Measurements from ENCODE around the gene RIIAD1. TPM values are rescaled to one million over a fixed set of nuclear protein-coding genes. Genes with fewer than 3 reads are reported as not detected.

The RIIAD1 gene
- total RNA-seq, 1 experiment from 2014 or later, result not detected

GRCh38 chr1:151741516-151741915 is 20.2 kb downstream of the RIIAD1 start:
- Histone ChIP-seq H3K9me2 (ENCODE audit: insufficient read depth) (no peaks in the 10 kb centered on the region), H3K27me3 (ENCODE audit: insufficient read depth, low read depth) (no peaks in the 10 kb centered on the region), H3K9me3 (ENCODE audit: insufficient read depth, low read depth) (peaks cover 5% of the 10 kb centered on the region; the same call in 1 of the 2 replicates), H3K36me3 (ENCODE audit: low read depth) (no peaks in the 10 kb centered on the region), H2AFZ (no peak overlapping the region), H3F3A (ENCODE audit: insufficient read depth, low read depth) (no peaks in the 10 kb centered on the region; the same call in 1 of the 2 replicates), H3K79me2 (ENCODE audit: low read depth) (no peaks in the 10 kb centered on the region), H3K4me3 (no peak overlapping the region), H4K20me1 (ENCODE audit: insufficient read depth) (no peaks in the 10 kb centered on the region), H3K4me2 (no peak overlapping the region), H3K4me1 (replicated peaks; ENCODE audit: insufficient read depth) (peaks cover 12% of the 10 kb centered on the region), H3K27ac (no peak overlapping the region)
- intact Hi-C loops (cut with micrococcal nuclease; ENCODE audit: unreplicated experiment), result no loop called here
- DNase-seq, result no peak
- ChIA-PET CTCF (no interaction called here), POLR2A (ENCODE audit: unreplicated experiment) (no interaction called here)
- TF ChIP-seq EZH2 (IDR thresholded peaks at IDR 0.05; ENCODE audit: low read depth), result no peak
- TF ChIP-seq, protein P1, sequence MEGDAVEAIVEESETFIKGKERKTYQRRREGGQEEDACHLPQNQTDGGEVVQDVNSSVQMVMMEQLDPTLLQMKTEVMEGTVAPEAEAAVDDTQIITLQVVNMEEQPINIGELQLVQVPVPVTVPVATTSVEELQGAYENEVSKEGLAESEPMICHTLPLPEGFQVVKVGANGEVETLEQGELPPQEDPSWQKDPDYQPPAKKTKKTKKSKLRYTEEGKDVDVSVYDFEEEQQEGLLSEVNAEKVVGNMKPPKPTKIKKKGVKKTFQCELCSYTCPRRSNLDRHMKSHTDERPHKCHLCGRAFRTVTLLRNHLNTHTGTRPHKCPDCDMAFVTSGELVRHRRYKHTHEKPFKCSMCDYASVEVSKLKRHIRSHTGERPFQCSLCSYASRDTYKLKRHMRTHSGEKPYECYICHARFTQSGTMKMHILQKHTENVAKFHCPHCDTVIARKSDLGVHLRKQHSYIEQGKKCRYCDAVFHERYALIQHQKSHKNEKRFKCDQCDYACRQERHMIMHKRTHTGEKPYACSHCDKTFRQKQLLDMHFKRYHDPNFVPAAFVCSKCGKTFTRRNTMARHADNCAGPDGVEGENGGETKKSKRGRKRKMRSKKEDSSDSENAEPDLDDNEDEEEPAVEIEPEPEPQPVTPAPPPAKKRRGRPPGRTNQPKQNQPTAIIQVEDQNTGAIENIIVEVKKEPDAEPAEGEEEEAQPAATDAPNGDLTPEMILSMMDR (conservative IDR thresholded peaks at IDR 0.05), result no peak
- no TSS peak for BruUV-seq (replicated peaks)

GRCh38 chr1:151756291-151756690 is 35.0 kb downstream of the RIIAD1 start:
- Histone ChIP-seq H3F3A (ENCODE audit: insufficient read depth, low read depth) (peaks cover 4% of the 10 kb centered on the region; the same call in 1 of the 2 replicates), H3K9me3 (ENCODE audit: insufficient read depth, low read depth) (no peaks in the 10 kb centered on the region), H3K4me2 (no peak overlapping the region), H4K20me1 (ENCODE audit: insufficient read depth) (no peaks in the 10 kb centered on the region), H3K4me1 (replicated peaks; ENCODE audit: insufficient read depth) (no peaks in the 10 kb centered on the region), H3K27me3 (ENCODE audit: insufficient read depth, low read depth) (no peaks in the 10 kb centered on the region), H3K9me2 (ENCODE audit: insufficient read depth) (no peaks in the 10 kb centered on the region; the same call in 1 of the 2 replicates), H3K27ac (no peak overlapping the region), H3K4me3 (no peak overlapping the region), H2AFZ (no peak overlapping the region), H3K36me3 (ENCODE audit: low read depth) (0 out of 2 replicates have a peak, but pooled peaks cover 5% of the 10 kb centered on the region), H3K79me2 (ENCODE audit: low read depth) (no peaks in the 10 kb centered on the region)
- TF ChIP-seq, protein P1 (conservative IDR thresholded peaks at IDR 0.05), result no peak
- no peak for TF ChIP-seq EZH2 (IDR thresholded peaks at IDR 0.05; ENCODE audit: low read depth)
- no TSS peak for BruUV-seq (replicated peaks)
- intact Hi-C loops (cut with micrococcal nuclease; ENCODE audit: unreplicated experiment), result no loop called here
- CTCF ChIA-PET, result no interaction called here
- DNase-seq, result no peak
- POLR2A ChIA-PET (ENCODE audit: unreplicated experiment), result no interaction called here

GRCh38 chr1:151759241-151759640 is 37.9 kb downstream of the RIIAD1 start:
- POLR2A ChIA-PET (ENCODE audit: unreplicated experiment), result no interaction called here
- Histone ChIP-seq H3K9me3 (ENCODE audit: insufficient read depth, low read depth) (no peaks in the 10 kb centered on the region), H3K36me3 (ENCODE audit: low read depth) (0 out of 2 replicates have a peak, but pooled peaks cover 10% of the 10 kb centered on the region), H3K27ac (no peak overlapping the region), H3K4me2 (no peak overlapping the region), H3K27me3 (ENCODE audit: insufficient read depth, low read depth) (no peaks in the 10 kb centered on the region), H3K4me3 (no peak overlapping the region), H3F3A (ENCODE audit: insufficient read depth, low read depth) (peaks cover 16% of the 10 kb centered on the region; the same call in 1 of the 2 replicates), H4K20me1 (ENCODE audit: insufficient read depth) (no peaks in the 10 kb centered on the region), H2AFZ (no peak overlapping the region), H3K79me2 (ENCODE audit: low read depth) (0 out of 2 replicates have a peak, but pooled peaks cover 7% of the 10 kb centered on the region), H3K9me2 (ENCODE audit: insufficient read depth) (no peaks in the 10 kb centered on the region), H3K4me1 (replicated peaks; ENCODE audit: insufficient read depth) (peaks cover 8% of the 10 kb centered on the region)
- no peak for DNase-seq
- no TSS peak for BruUV-seq (replicated peaks)
- intact Hi-C loops (cut with micrococcal nuclease; ENCODE audit: unreplicated experiment), result no loop called here
- no peak for TF ChIP-seq EZH2 (IDR thresholded peaks at IDR 0.05; ENCODE audit: low read depth)
- CTCF ChIA-PET, result no interaction called here

Data from PC-9 (cell line).